Ishikawa (cell line): ENCODE results near the gene F2RL2.
A peak's percentile ranks its signal among the peaks of the same experiment; 100 is the strongest.

Experiments
- CEBPB ChIP-seq: IDR thresholded peaks from 2 replicates; pipeline ENCODE4 v1.6.1; 2012
- CREB1 ChIP-seq: IDR thresholded peaks from 2 replicates; pipeline ENCODE4 v1.6.1; 2012; ENCODE audit warnings: low read depth
- EGR1 ChIP-seq: IDR thresholded peaks from 2 replicates; pipeline ENCODE4 v1.6.1; 2012
- EP300 ChIP-seq: IDR thresholded peaks from 2 replicates; pipeline ENCODE4 v1.6.1; 2012; ENCODE audit warnings: borderline replicate concordance
- FOXM1 ChIP-seq: IDR thresholded peaks from 2 replicates; pipeline ENCODE4 v1.6.1; 2012; ENCODE audit warnings: low read depth, borderline replicate concordance
- MAX ChIP-seq: IDR thresholded peaks from 2 replicates; pipeline ENCODE4 v1.6.1; 2012
- NFIC ChIP-seq: IDR thresholded peaks from 2 replicates; pipeline ENCODE4 v1.6.1; 2012
- RAD21 ChIP-seq: IDR thresholded peaks from 2 replicates; pipeline ENCODE4 v1.6.1; 2012; ENCODE audit warnings: low read depth
- REST ChIP-seq: IDR thresholded peaks from 2 replicates; pipeline ENCODE4 v1.6.1; 2012; ENCODE audit warnings: low read depth, mild to moderate bottlenecking
- TAF1 ChIP-seq: IDR thresholded peaks from 2 replicates; pipeline ENCODE4 v1.6.1; 2012; ENCODE audit warnings: low read depth, mild to moderate bottlenecking
- TCF12 ChIP-seq: IDR thresholded peaks from 2 replicates; pipeline ENCODE4 v1.6.1; 2012; ENCODE audit warnings: low read depth
- TEAD4 ChIP-seq: IDR thresholded peaks from 2 replicates; pipeline ENCODE4 v1.6.1; 2012
- YY1 ChIP-seq: IDR thresholded peaks from 2 replicates; pipeline ENCODE4 v1.6.1; 2012; ENCODE audit warnings: low read depth
- ZBTB7A ChIP-seq: IDR thresholded peaks from 2 replicates; pipeline ENCODE4 v1.6.1; 2012; ENCODE audit warnings: low read depth
- TF ChIP-seq, protein P1 (sequence below): IDR thresholded peaks from 2 replicates; pipeline ENCODE4 v1.6.1; 2012

F2RL2 gene

DNA sequence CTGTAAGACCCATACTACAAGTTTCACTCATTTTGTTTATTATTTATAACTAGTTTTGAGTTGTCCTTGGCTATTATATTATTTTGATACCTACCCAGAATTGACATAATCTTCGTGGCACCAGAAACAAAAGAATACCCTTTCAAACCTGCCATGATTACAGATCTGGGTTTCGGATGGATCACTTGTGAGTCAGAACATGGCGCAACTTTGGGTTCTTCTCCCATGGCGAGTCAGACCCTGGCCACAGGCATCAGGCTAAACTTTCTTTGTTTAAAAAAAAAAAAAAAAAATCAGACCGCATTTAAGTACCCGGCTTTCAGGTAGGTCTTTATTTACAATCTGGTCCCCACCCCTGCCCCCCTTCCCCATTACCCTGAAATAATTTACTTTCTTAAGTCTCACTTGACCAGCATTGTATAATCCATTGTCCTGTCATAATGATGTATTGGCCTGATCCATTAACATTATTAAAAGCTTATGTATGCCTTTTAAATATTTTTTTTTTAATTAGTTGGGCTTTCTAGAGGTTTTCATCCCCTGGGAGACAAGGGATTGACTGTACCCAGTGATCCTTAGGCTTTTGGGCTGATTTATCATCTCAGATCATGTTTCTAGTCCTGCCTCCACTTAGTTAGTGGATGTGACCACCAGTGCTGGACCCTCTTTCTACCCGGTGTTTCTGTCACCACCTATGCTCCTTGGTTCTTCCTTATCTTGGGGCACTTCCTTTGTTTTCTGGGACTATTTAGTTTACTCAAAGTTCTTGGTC lies 43.9 kb downstream of the F2RL2 start:
- TF ChIP-seq ZBTB7A: no peak
- no peak for TF ChIP-seq REST
- TF ChIP-seq EGR1: no peak
- TF ChIP-seq TAF1: no peak
- peak; percentile 51; the same call in 1 of the 2 replicates for TF ChIP-seq EP300
- TF ChIP-seq CEBPB: peak; percentile 10; the same call in 1 of the 2 replicates
- TF ChIP-seq, protein P1, sequence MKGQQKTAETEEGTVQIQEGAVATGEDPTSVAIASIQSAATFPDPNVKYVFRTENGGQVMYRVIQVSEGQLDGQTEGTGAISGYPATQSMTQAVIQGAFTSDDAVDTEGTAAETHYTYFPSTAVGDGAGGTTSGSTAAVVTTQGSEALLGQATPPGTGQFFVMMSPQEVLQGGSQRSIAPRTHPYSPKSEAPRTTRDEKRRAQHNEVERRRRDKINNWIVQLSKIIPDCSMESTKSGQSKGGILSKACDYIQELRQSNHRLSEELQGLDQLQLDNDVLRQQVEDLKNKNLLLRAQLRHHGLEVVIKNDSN: no peak
- no peak for TF ChIP-seq RAD21
- TF ChIP-seq CREB1: no peak
- TF ChIP-seq MAX: no peak
- TF ChIP-seq NFIC: peak; percentile 13; the same call in 1 of the 2 replicates
- peak; percentile 60; the same call in 1 of the 2 replicates for TF ChIP-seq TEAD4
- peak; percentile 26; the same call in 1 of the 2 replicates for TF ChIP-seq TCF12

DNA sequence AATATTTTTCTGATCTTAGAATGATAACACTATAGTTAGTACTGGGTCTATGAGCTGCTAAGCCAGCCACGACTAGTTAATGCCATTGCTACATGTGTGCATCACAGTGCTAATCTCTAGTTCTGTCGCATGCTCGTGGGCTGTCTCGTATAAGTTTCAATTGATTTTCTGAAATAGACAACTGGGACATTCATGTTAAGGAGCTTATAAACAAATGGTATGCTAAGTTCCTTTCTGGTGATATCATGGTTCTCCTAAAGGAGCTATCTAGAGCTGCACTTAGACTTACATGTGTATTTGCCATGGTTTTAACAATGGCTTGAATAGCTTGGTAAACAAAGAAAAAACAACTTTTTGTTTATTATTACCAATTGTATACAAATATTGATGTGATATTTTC lies 46.2 kb downstream of the F2RL2 start:
- TF ChIP-seq, protein P1: no peak
- TF ChIP-seq CREB1 (no peak), TAF1 (no peak), ZBTB7A (no peak), TCF12 (no peak)

GRCh38 chr5:76576450-76576849 lies 46.8 kb downstream of the F2RL2 start:
- TF ChIP-seq NFIC (no peak), FOXM1 (no peak), CREB1 (no peak), TEAD4 (no peak), TCF12 (no peak), MAX (no peak), EGR1 (no peak), RAD21 (no peak), ZBTB7A (no peak), REST (no peak), CEBPB (no peak), TAF1 (no peak), EP300 (no peak)

DNA sequence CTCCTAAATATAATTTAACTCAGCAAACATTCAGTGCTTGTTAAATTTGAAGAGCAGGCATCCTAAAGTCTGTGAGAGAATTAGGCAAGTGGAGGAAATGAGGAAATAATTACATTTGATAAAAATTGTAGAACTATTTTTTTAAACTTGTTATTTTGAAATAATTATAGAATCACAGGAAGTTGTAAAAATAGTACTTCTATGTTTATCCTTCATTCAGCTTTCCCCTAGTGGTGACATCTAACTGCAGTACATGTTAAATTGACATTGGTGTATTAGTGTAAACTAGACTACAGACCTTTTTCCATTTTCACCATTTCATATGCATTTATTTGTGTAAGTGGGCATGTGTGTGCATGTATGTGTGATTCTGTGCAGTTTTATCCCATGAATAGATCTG lies 51.6 kb downstream of the F2RL2 start:
- TF ChIP-seq EP300 (no peak), REST (no peak), RAD21 (no peak), MAX (no peak), YY1 (no peak)
- TF ChIP-seq, protein P1: no peak
